ENCODE results near the gene TMEM198. TPM values are rescaled to one million over a fixed set of nuclear protein-coding genes. Genes with fewer than 3 reads are reported as not detected.

The TMEM198 gene
- total and polyA plus RNA-seq, 9 of the 15 experiments (the other 6 are each of a cell fraction or from before 2014, with no cell fraction given), result 0.03 to 3.8 (median 1.0) TPM

GRCh38 chr2:219521066-219521880, 22.6 kb upstream of the TMEM198 start (continued):
- TF ChIP-seq ZNF407 (IDR thresholded peaks at IDR 0.05; ENCODE audit: low read depth) (no peak), ZC3H4 (CRISPR knock-in tag; IDR thresholded peaks at IDR 0.05; ENCODE audit: borderline replicate concordance) (no peak), TOE1 (IDR thresholded peaks at IDR 0.05; ENCODE audit: borderline replicate concordance) (peak; percentile 37; the same call in 1 of the 2 replicates), TOE1 (CRISPR knock-in tag; IDR thresholded peaks at IDR 0.05; ENCODE audit: borderline replicate concordance, low read depth) (no peak), U2AF1 (optimal IDR thresholded peaks at IDR 0.05; ENCODE audit: low read depth, low read length) (no peak), SP2 (IDR thresholded peaks at IDR 0.05; ENCODE audit: extremely low read depth, low read depth, low read length, poor library complexity, severe bottlenecking) (no peak), CBX8 (IDR thresholded peaks at IDR 0.05; ENCODE audit: borderline replicate concordance, extremely low read depth, low read depth, low read length, poor library complexity, severe bottlenecking) (no peak), NCOR1 (IDR thresholded peaks at IDR 0.05) (peak; percentile 83), KAT2B (IDR thresholded peaks at IDR 0.05; ENCODE audit: low read depth, low read length) (no peak), GTF2F1 (IDR thresholded peaks at IDR 0.05; ENCODE audit: low read depth, low read length) (no peak)

Data from K562 (cell line).